Vagina (tissue), 2 donors: ENCODE results near the gene RASGRP3. TPM values are rescaled to one million over a fixed set of nuclear protein-coding genes. Genes with fewer than 3 reads are reported as not detected.
"Not testable (repeated sequence)": the region's sequence is repeated elsewhere in the genome, so short reads cannot be mapped to it uniquely, and the experiment has no call there.

Experiments
- DNase-seq, 2 donors: peaks; one replicate each; pipeline ENCODE4 v3.0.0-alpha.2; 2017; ENCODE audit errors: extremely low spot score in 2 of 2
- H3K27ac ChIP-seq: fragments of 200-600 bp; sonication (generic); one replicate; pipeline ENCODE4 v1.5.1; 2019
- H3K27me3 ChIP-seq: fragments of 200-600 bp; sonication (generic); one replicate; pipeline ENCODE4 v1.5.1; 2019
- H3K36me3 ChIP-seq, 2 donors: fragments of 200-600 bp; sonication (generic); one replicate each; pipeline ENCODE4 v1.5.1; 2017 to 2019
- H3K4me1 ChIP-seq: fragments of 200-600 bp; sonication (generic); one replicate; pipeline ENCODE4 v1.5.1; 2019
- H3K4me3 ChIP-seq, 2 donors: fragments of 200-600 bp; sonication (generic); 1 replicate in 1 of 2; 2 replicates in 1 of 2; pipeline ENCODE4 v1.5.1; 2016 to 2019
- H3K9me3 ChIP-seq: fragments of 200-600 bp; sonication (generic); one replicate; pipeline ENCODE4 v1.5.1; 2019
- POLR2A ChIP-seq, 2 donors: fragments of 450-650 bp; IDR thresholded peaks; one replicate each; pipeline ENCODE4 v1.6.1; 2017; ENCODE audit warnings: antibody characterized with exemption in 2 of 2, mild to moderate bottlenecking in 2 of 2, moderate library complexity in 2 of 2
- POLR2AphosphoS5 ChIP-seq, 2 donors: sonication (generic); formaldehyde crosslinking; IDR thresholded peaks; one replicate each; pipeline ENCODE4 v1.9.0; 2017; ENCODE audit warnings: antibody characterized with exemption in 2 of 2, mild to moderate bottlenecking in 2 of 2, low read depth in 1 of 2; ENCODE audit not compliant: insufficient read depth in 1 of 2
- intact Hi-C: fragments of 100-400 bp; cut with DNase I; formaldehyde crosslinking; loops from one replicate; pipeline ENCODE4 v1.15.1; 2023
- total RNA-seq: library from RNA; depleted of rRNA; stranded (reverse); fragments of >200 nt; gene quantifications from one replicate; pipeline ENCODE4 v1.2.3, GENCODE V29; 2016
- TF ChIP-seq, protein P1 (sequence below), 3 experiments: fragments of 450-650 bp in 2 of 3; fragments of 200-600 bp in 1 of 3; sonication (generic) in 1 of 3; IDR thresholded peaks; one replicate each; pipeline ENCODE4 v1.5.1; 2017 to 2019; ENCODE audit warnings: antibody characterized with exemption in 3 of 3, mild to moderate bottlenecking in 2 of 3, moderate library complexity in 2 of 3

The RASGRP3 gene
- total RNA-seq, 1 donor from 2014 or later: 4.2 TPM

DNA sequence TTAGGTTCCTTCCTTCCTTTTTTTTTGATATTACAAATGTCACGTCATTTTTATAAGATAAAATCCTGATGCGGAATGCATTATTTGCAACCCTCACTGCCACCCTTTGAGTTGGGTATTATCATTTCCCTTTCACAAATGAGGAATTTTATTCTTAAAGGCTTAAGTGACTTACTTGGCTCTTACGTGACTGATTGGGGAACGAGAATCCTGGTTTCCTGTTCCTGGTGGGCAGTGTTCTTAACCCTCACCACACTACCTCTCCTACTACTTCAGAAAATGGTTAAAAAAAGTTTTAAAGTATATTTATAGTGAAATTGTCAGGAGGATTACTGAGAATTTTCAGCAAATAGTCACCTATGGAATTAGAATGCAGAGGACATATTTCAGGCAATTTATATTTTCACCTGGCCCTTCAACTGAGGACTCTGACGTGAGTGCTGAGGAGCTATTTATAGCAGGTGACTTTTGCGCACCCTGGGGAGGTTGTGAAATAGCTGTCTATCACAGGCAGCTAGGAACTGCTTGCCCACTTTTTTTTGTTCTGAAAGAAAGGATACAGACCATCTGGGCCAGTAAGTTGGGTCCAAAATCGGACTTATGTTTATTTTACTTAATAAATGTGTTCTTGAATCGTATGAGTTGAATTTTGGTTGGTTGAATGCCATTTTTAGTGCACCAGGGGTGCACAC is 18.7 kb upstream of the RASGRP3 start:
- Histone ChIP-seq H3K27me3 (no peaks in the 10 kb centered on the region), H3K36me3 (no peaks in the 10 kb centered on the region), H3K27ac (no peak overlapping the region), H3K4me3 (no peak overlapping the region), H3K4me1 (no peaks in the 10 kb centered on the region), H3K9me3 (no peaks in the 10 kb centered on the region)
- TF ChIP-seq POLR2AphosphoS5 (IDR thresholded peaks at IDR 0.05; ENCODE audit: insufficient read depth in 1 of 2, low read depth in 1 of 2) (no peak), POLR2A (IDR thresholded peaks at IDR 0.05) (no peak)
- TF ChIP-seq, protein P1, sequence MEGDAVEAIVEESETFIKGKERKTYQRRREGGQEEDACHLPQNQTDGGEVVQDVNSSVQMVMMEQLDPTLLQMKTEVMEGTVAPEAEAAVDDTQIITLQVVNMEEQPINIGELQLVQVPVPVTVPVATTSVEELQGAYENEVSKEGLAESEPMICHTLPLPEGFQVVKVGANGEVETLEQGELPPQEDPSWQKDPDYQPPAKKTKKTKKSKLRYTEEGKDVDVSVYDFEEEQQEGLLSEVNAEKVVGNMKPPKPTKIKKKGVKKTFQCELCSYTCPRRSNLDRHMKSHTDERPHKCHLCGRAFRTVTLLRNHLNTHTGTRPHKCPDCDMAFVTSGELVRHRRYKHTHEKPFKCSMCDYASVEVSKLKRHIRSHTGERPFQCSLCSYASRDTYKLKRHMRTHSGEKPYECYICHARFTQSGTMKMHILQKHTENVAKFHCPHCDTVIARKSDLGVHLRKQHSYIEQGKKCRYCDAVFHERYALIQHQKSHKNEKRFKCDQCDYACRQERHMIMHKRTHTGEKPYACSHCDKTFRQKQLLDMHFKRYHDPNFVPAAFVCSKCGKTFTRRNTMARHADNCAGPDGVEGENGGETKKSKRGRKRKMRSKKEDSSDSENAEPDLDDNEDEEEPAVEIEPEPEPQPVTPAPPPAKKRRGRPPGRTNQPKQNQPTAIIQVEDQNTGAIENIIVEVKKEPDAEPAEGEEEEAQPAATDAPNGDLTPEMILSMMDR (IDR thresholded peaks at IDR 0.05): no peak
- intact Hi-C loops: no loop called here
- DNase-seq: no peak

DNA sequence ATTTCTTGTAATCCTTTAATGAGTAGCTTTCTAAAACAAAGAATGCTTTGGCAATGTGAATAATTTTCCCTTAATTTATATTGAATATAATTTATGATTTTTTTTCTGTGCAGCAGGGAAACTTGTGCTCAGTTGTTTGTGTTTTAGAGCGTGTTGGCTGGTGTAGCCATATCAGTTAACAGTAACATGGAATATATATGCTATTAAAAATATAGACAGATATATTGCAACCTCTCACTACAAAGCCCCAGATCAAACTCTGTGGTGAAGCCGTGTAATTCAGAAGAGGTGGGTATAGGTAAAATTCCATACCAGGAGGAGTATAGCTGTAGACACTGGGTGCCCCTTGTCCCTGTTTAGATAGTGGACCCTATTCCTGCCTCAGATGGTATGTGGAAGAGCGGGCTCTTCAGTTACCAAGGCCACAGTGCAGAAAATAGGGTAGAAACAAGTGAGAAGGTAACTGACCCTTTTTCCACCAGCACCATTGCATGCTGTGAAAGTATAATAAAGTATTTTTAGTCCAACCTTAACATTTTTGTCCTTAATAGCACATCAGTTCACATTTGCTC is 18.1 kb upstream of the RASGRP3 start:
- H3K27ac ChIP-seq: no peak overlapping the region
- H3K4me3 ChIP-seq: no peak overlapping the region
- intact Hi-C loops: no loop called here
- H3K27me3 ChIP-seq: no peaks in the 10 kb centered on the region
- no peaks in the 10 kb centered on the region for H3K4me1 ChIP-seq
- no peak for TF ChIP-seq POLR2AphosphoS5 (IDR thresholded peaks at IDR 0.05; ENCODE audit: insufficient read depth in 1 of 2, low read depth in 1 of 2)
- TF ChIP-seq POLR2A (IDR thresholded peaks at IDR 0.05): no peak
- TF ChIP-seq, protein P1 (IDR thresholded peaks at IDR 0.05): no peak
- H3K9me3 ChIP-seq: no peaks in the 10 kb centered on the region
- H3K36me3 ChIP-seq: no peaks in the 10 kb centered on the region
- no peak for DNase-seq

DNA sequence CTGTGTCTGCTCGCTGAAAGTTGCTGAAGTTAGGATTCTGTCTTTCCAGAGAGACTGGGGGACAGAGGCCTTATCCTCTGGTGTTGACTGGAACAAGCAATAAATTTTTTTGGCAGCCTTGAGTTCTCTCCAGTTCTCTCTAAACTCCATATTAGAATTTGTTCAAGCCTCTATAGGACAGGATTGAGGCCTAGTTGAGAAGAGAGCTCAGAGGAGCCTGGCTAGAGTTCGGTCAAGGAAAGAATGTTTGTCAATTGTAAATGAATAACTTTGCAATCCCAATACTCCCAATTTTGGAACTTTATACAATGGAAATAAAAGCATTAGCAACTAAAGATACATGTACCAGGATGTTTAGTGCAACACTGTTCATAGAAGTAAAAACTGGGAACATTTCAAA is 16.7 kb upstream of the RASGRP3 start:
- no peak overlapping the region for H3K27ac ChIP-seq
- no peaks in the 10 kb centered on the region for H3K9me3 ChIP-seq
- no peaks in the 10 kb centered on the region for H3K4me1 ChIP-seq
- TF ChIP-seq, protein P1 (IDR thresholded peaks at IDR 0.05): no peak
- TF ChIP-seq POLR2AphosphoS5 (IDR thresholded peaks at IDR 0.05; ENCODE audit: insufficient read depth in 1 of 2, low read depth in 1 of 2): no peak
- no peak for TF ChIP-seq POLR2A (IDR thresholded peaks at IDR 0.05)
- H3K4me3 ChIP-seq: no peak overlapping the region
- no peak for DNase-seq
- H3K27me3 ChIP-seq: no peaks in the 10 kb centered on the region
- no peaks in the 10 kb centered on the region for H3K36me3 ChIP-seq
- intact Hi-C loops: no loop called here

DNA sequence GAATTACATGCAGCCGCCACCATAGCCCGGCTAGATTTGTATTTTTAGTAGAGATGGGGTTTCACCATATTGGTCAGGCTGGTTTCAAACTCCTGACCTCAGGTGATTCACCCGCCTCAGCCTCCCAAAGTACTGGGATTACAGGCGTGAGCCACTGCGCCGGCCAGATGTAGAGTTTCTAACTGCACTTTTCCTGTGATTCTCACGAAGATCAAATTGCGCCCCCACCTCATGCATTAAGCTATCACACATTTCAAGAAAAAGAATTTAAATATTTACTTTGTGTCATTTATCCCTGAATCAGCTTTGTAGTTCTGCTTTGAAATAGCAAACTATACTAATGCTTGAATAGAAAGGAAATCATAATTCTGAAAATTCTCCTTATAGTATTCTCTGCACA is 13.9 kb upstream of the RASGRP3 start:
- H3K4me1 ChIP-seq, H3K27ac ChIP-seq, DNase-seq, H3K9me3 ChIP-seq, H3K36me3 ChIP-seq, H3K27me3 ChIP-seq, intact Hi-C loops, H3K4me3 ChIP-seq: not testable (repeated sequence)

DNA sequence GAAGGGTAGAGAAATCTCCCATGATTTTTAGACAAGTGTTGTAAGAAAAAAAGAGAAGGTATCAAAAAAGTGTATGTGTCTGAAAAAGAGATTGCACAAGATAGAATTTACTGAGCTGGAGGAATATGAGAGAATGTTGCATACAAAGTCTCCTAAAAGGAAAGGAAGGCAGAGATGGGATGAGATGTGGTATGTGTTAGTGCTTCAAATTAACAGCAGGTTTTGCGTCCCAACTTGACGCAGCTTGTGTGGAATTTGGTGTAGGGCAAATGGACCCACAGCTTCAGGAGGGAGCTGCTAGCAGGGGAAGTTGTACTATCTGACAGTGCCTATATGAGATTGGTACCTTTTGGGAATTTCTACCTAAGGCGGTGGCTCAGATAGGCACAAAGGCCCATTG is 9.0 kb upstream of the RASGRP3 start:
- H3K36me3 ChIP-seq: no peaks in the 10 kb centered on the region
- intact Hi-C loops: no loop called here
- no peak for TF ChIP-seq POLR2AphosphoS5 (IDR thresholded peaks at IDR 0.05; ENCODE audit: insufficient read depth in 1 of 2, low read depth in 1 of 2)
- TF ChIP-seq, protein P1 (IDR thresholded peaks at IDR 0.05): no peak
- no peak for TF ChIP-seq POLR2A (IDR thresholded peaks at IDR 0.05)
- no peak for DNase-seq
- no peaks in the 10 kb centered on the region for H3K9me3 ChIP-seq
- H3K27me3 ChIP-seq: no peaks in the 10 kb centered on the region
- H3K4me1 ChIP-seq: no peaks in the 10 kb centered on the region
- H3K4me3 ChIP-seq: no peak overlapping the region
- H3K27ac ChIP-seq: no peak overlapping the region
